PC-9 (cell line): ENCODE data around the gene AUH.

Source experiments
- EZH2 ChIP-seq: fragments of 200-600 bp; sonication (generic); IDR thresholded peaks from 2 replicates; pipeline ENCODE4 v1.8.0; 2017; ENCODE audit warnings: antibody characterized with exemption, low read depth
- TF ChIP-seq, protein P1 (sequence below): fragments of 200-600 bp; sonication (generic); conservative IDR thresholded peaks from 2 replicates; pipeline ENCODE4 v1.6.1; 2017; ENCODE audit warnings: mixed run types, antibody characterized with exemption, mild to moderate bottlenecking, moderate library complexity

DNA sequence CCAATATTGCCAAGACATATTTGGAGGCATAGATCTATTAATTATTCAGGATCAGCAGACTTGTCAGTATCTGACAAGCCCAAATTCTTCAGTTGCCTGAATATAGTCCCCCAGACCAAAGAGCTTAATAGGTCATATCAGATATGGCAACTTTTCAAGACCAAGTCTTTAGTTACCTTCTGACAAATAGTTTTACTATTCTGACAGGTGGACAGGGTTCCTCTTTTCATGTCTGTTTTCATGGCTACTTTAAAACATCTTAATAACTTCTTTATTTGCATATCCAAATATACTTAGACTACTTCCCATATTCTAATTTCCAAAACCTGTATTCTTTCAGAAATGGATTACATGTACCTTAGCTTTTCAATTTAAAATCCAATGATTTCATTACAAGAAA is 65.4 kb downstream of the AUH start:
- TF ChIP-seq, protein P1, sequence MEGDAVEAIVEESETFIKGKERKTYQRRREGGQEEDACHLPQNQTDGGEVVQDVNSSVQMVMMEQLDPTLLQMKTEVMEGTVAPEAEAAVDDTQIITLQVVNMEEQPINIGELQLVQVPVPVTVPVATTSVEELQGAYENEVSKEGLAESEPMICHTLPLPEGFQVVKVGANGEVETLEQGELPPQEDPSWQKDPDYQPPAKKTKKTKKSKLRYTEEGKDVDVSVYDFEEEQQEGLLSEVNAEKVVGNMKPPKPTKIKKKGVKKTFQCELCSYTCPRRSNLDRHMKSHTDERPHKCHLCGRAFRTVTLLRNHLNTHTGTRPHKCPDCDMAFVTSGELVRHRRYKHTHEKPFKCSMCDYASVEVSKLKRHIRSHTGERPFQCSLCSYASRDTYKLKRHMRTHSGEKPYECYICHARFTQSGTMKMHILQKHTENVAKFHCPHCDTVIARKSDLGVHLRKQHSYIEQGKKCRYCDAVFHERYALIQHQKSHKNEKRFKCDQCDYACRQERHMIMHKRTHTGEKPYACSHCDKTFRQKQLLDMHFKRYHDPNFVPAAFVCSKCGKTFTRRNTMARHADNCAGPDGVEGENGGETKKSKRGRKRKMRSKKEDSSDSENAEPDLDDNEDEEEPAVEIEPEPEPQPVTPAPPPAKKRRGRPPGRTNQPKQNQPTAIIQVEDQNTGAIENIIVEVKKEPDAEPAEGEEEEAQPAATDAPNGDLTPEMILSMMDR = no peak
- no peak for TF ChIP-seq EZH2
